Endothelial cell of umbilical vein (primary cell): ENCODE data around the gene PLA2R1.

Experiments used
- CTCF ChIP-seq, 2 donors: IDR thresholded peaks; 1 replicate in 1 of 2; 2 replicates in 1 of 2; pipeline ENCODE4 v1.5.1; 2011; ENCODE audit warnings: low read length in 2 of 2, mild to moderate bottlenecking in 2 of 2, moderate library complexity in 2 of 2, control low read depth in 1 of 2, inconsistent platforms in 1 of 2, low read depth in 1 of 2; ENCODE audit not compliant: insufficient read depth in 1 of 2; ENCODE audit errors: extremely low read depth in 1 of 2
- EZH2 ChIP-seq: IDR thresholded peaks from 2 replicates; pipeline ENCODE4 v1.6.1; 2012; ENCODE audit warnings: borderline replicate concordance, low read depth, mild to moderate bottlenecking, moderate library complexity, low read length, inconsistent platforms; ENCODE audit not compliant: severe bottlenecking
- MYC ChIP-seq: IDR thresholded peaks from one replicate; pipeline ENCODE4 v1.6.1; 2011; ENCODE audit warnings: mild to moderate bottlenecking, low read depth, low read length
- POLR2A ChIP-seq: IDR thresholded peaks from 2 replicates; pipeline ENCODE4 v1.6.1; 2012; ENCODE audit warnings: low read depth, mild to moderate bottlenecking, control low read depth, low read length
- POLR2AphosphoS5 ChIP-seq: IDR thresholded peaks from 2 replicates; pipeline ENCODE4 v1.6.1; 2012; ENCODE audit warnings: low read depth, mild to moderate bottlenecking, control low read depth, low read length, moderate library complexity; ENCODE audit not compliant: insufficient read depth

DNA sequence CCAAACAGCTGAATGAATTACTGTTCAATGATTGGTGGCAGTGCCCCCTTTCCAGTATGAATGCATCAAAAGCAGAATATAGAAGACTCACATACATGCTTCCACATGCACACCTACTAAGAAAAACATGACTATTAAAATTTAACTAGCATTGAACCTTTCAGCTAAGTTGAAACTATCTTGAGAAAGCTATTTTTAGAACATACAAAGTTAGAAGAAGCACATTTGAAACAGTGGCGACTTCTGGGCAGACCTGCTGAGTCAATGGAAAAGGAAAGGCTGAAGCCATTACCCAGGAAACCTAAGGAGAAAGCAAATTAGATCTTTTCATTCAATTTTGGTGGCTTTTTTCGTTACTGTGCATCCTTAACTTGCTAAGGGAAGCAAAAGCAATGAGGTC, 55.9 kb downstream of the PLA2R1 start:
- no peak for TF ChIP-seq POLR2A
- TF ChIP-seq POLR2AphosphoS5, result no peak
- TF ChIP-seq CTCF (IDR thresholded peaks at IDR 0.05; ENCODE audit: extremely low read depth in 1 of 2, insufficient read depth in 1 of 2, low read depth in 1 of 2, low read length in 2 of 2), result no peak
- no peak for TF ChIP-seq EZH2
- no peak for TF ChIP-seq MYC
